Pancreas (tissue), 10 donors: ENCODE results near the gene ARRB1. TPM values are rescaled to one million over a fixed set of nuclear protein-coding genes. Genes with fewer than 3 reads are reported as not detected.

Experiments used
- ATAC-seq, 4 donors: fragments of 200-7000 bp; cut with Tn5 transposase; one replicate each; pipeline versions ENCODE4 v1.8.0 to v1.9.1; 2020; ENCODE audit warnings: mild to moderate bottlenecking in 4 of 4, moderate library complexity in 4 of 4
- DNase-seq, 6 donors: peaks; one replicate each; pipeline ENCODE4 v3.0.0-alpha.2; 2020
- FAIRE-seq: peaks from 2 replicates; lab custom pipeline; 2012; peaks lifted over from hg19 to GRCh38; lab: Jason Lieb, UNC
- H3K27ac ChIP-seq, 4 donors: fragments of 200-600 bp; sonication (generic); 1 replicate in 3 of 4; 2 replicates in 1 of 4; pipeline versions ENCODE4 v1.5.0 to v1.8.0; 2020
- H3K27me3 ChIP-seq, 4 donors: fragments of 200-600 bp; one replicate each; pipeline ENCODE4 v1.8.0; 2021
- H3K36me3 ChIP-seq, 3 donors: fragments of 200-600 bp; sonication (generic) in 1 of 3; one replicate each; pipeline versions ENCODE4 v1.5.0 to v1.8.0; 2020 to 2021
- H3K4me1 ChIP-seq, 3 donors: fragments of 200-600 bp; one replicate each; pipeline ENCODE4 v1.8.0; 2021
- H3K4me3 ChIP-seq, 4 donors: fragments of 200-600 bp; sonication (generic) in 2 of 4; one replicate each; pipeline versions ENCODE4 v1.5.0 to v1.8.0; 2020 to 2021
- H3K9me3 ChIP-seq, 4 donors: fragments of 200-600 bp; one replicate each; pipeline ENCODE4 v1.8.0; 2021
- WGBS, 2 donors: extraction: QIAGEN DNeasy Blood & Tissue Kit; methylation state at CpG; one replicate each; pipeline ENCODE4 v1.1.7; 2013; 5-methylcytosine and 5-hydroxymethylcytosine counted together
- intact Hi-C, 3 donors: fragments of 100-400 bp; cut with DNase I; formaldehyde crosslinking; loops; one replicate each; pipeline versions ENCODE4 v1.11.1 to v1.14.2; 2022
- polyA plus RNA-seq, 2 donors: library from polyadenylated mRNA; stranded (reverse); fragments of 200-250 nt; gene quantifications; one replicate each; pipeline ENCODE4 v1.2.3, GENCODE V29; 2013
- total RNA-seq, 6 donors: library from RNA; stranded (reverse); fragmentation: NEBNext Ultra II Directional in 4 of 6; extraction: Animal tissue kit (Norgen Biotek cat#: 25700) in 4 of 6; gene quantifications; one replicate each; pipeline versions ENCODE4 v1.2.1 to v1.2.4, GENCODE V29; 2021 to 2023
- TF ChIP-seq, protein P1 (sequence below), 4 donors: fragments of 200-600 bp; sonication (generic) in 3 of 4; IDR thresholded peaks; one replicate each; pipeline versions ENCODE4 v1.5.0 to v1.8.0; 2021; ENCODE audit warnings: antibody characterized with exemption in 4 of 4
- donor health status: healthy with polysubstance abuse.
- donor health status: DM: no; HTN: no; CAD: no; lungs with moderate emphysema.
- donor health status: DM: no; HTN: no; CAD: no.
- donor health status: control.
- donor health status: control.
- donor health status: Bipolar disorder and iron deficiency.
- donor health status: DM: yes; HTN: yes; CAD: no.
- donor health status: DM: no; HTN: no; CAD: no.
- donor health status: DM: no; HTN: no; CAD: no.
- donor health status: DM: yes; HTN: yes; CAD: no.

Gene ARRB1
- total and polyA plus RNA-seq, 8 donors, result 7.8 to 68.1 (median 33.0) TPM

DNA sequence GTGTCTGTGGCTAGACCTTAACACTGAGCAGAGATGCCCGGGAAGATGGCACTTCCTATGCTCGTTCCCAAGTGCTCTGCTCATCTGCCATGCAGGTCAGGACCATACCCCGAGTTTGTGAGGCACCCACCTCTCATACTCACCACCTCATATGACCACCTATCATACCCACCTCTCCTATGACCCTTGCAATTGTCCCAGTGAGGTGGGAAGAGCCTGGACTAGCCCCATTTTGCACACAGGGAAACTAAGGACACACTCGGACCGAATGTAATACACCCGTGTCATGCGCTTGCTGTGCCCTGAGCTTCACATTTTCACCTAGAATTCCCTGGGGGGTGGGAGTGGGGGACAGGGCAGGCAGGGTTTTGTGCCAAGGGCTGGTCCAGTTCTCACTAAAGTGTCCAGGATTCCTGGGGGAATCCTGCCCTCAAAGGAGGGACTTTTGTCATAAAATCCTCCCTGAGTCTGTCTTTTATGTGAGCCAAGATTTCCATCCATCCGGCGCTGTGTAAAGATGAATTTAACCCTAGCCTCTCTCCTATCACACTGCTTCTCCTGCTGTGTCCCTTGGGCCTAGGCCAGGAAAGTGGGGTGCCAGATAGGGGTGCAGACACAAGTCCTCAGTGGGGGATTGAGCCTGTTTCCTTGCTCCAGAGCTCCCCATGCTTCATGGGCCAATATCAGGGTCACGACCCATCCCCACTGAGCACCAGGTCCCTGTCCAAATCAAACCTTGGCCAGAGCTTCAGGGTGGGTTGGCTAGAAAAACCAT is 90.9 kb downstream of the ARRB1 start:
- Histone ChIP-seq H3K27ac (no peak overlapping the region), H3K4me1 (no peaks in the 10 kb centered on the region), H3K36me3 (no peaks in the 10 kb centered on the region), H3K9me3 (no peaks in the 10 kb centered on the region), H3K27me3 (no peaks in the 10 kb centered on the region), H3K4me3 (no peak overlapping the region)
- TF ChIP-seq, protein P1, sequence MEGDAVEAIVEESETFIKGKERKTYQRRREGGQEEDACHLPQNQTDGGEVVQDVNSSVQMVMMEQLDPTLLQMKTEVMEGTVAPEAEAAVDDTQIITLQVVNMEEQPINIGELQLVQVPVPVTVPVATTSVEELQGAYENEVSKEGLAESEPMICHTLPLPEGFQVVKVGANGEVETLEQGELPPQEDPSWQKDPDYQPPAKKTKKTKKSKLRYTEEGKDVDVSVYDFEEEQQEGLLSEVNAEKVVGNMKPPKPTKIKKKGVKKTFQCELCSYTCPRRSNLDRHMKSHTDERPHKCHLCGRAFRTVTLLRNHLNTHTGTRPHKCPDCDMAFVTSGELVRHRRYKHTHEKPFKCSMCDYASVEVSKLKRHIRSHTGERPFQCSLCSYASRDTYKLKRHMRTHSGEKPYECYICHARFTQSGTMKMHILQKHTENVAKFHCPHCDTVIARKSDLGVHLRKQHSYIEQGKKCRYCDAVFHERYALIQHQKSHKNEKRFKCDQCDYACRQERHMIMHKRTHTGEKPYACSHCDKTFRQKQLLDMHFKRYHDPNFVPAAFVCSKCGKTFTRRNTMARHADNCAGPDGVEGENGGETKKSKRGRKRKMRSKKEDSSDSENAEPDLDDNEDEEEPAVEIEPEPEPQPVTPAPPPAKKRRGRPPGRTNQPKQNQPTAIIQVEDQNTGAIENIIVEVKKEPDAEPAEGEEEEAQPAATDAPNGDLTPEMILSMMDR (IDR thresholded peaks at IDR 0.05), result no peak
- DNase-seq (peak in 1 of 6 donors; percentile 36), FAIRE-seq (no peak), ATAC-seq (peak in 1 of 4 donors; percentile 9)
- 38 to 43% methylated on average over 10 of the region's 10 CpGs for WGBS, 2 donors
- intact Hi-C loops, result no loop called here

DNA sequence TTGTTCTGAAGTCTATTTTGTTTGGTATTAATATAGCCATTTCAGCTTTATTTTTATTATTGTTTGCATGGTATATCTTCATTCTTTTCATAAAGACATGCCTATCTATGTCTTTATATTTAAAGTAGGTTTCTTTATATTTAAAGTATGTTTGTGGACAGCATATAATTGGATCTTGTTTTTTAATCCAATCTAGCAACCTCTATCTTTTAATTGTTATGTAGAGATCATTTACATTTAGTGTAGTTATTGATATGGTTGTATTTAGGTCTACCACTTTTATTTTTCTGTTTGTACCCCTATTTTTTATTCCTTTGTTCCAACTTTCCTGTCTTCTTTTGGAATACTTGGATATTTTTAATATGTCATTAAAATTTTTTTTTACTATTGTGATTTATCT is 97.1 kb downstream of the ARRB1 start:
- no peak for ATAC-seq
- no peak for DNase-seq
- Histone ChIP-seq H3K4me3 (no peak overlapping the region), H3K36me3 (no peaks in the 10 kb centered on the region), H3K27ac (no peak overlapping the region), H3K4me1 (no peaks in the 10 kb centered on the region), H3K27me3 (no peaks in the 10 kb centered on the region), H3K9me3 (no peaks in the 10 kb centered on the region)
- intact Hi-C loops, result no loop called here
- no peak for FAIRE-seq
- TF ChIP-seq, protein P1 (IDR thresholded peaks at IDR 0.05), result no peak

DNA sequence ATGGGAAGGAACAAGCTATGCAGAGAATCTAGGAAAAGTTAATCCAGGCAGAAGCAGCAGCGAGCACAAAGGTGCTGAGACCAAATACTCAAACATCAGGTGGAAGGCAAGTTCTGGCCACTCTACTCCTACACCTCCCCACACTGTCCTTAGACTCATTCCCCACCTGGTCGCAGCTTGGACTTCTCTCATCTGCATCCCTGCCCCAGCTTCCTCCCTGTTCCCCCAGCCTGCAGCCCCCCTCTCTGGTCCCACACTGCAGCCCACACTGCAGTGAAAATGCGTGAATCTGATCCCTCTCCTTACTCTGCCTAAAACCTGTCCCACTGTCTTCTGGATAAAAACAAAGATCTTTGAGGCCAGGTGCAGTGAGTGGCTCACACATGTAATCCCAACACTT is 101.8 kb downstream of the ARRB1 start:
- TF ChIP-seq, protein P1 (IDR thresholded peaks at IDR 0.05), result no peak
- no peaks in the 10 kb centered on the region for H3K9me3 ChIP-seq
- H3K4me1 ChIP-seq, result peaks cover 0 to 3% (median 3%) of the 10 kb centered on the region in 3 donors
- H3K4me3 ChIP-seq, result no peak overlapping the region
- intact Hi-C loops, result loop anchor here in 2 of 3 donors (2.0 to 10.0 kb wide), 4 partner anchors 107 to 315 kb away; no protein-coding TSS in a partner anchor
- DNase-seq (peak in 1 of 6 donors; percentile 19), ATAC-seq (no peak), FAIRE-seq (no peak)
- WGBS, 2 donors, result 41 to 48% methylated on average over 3 of the region's 3 CpGs
- no peak overlapping the region for H3K27ac ChIP-seq
- H3K36me3 ChIP-seq, result no peaks in the 10 kb centered on the region
- no peaks in the 10 kb centered on the region for H3K27me3 ChIP-seq

DNA sequence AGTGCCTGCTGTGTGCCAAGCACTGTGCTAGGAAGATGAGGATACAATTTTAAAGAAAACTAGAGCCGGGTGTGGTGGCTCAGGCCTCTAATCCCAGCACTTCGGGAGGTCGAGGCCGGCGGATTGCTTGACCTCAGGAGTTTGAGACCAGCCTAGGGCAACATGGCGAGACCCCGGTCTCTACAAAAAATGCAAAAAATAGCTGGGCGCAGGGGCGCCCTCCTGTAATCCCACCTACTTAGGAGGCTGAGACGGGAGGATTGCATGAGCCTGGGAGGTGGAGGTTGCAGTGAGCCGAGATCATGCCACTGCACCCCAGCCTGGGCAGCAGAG is 102.6 kb downstream of the ARRB1 start:
- Histone ChIP-seq H3K36me3 (no peaks in the 10 kb centered on the region), H3K9me3 (no peaks in the 10 kb centered on the region), H3K27me3 (no peaks in the 10 kb centered on the region), H3K4me3 (no peak overlapping the region), H3K27ac (no peak overlapping the region), H3K4me1 (peaks cover 0 to 3% (median 3%) of the 10 kb centered on the region in 3 donors)
- DNase-seq (no peak), ATAC-seq (no peak), FAIRE-seq (no peak)
- 27 to 31% methylated on average over 11 of the region's 11 CpGs for WGBS, 2 donors
- intact Hi-C loops, result loop anchor here in 2 of 3 donors (2.0 to 10.0 kb wide), 4 partner anchors 107 to 314 kb away; no protein-coding TSS in a partner anchor
- TF ChIP-seq, protein P1 (IDR thresholded peaks at IDR 0.05), result no peak
